PFSK-1 (cell line): Measurements from ENCODE around the gene KIF26B.

Source experiments
- FOXP2 ChIP-seq: optimal IDR thresholded peaks from 2 replicates; pipeline ENCODE3; 2011; ENCODE audit warnings: borderline replicate concordance, control low read depth, inconsistent platforms; ENCODE audit not compliant: insufficient read depth; ENCODE audit errors: extremely low read length, extremely low read depth
- POLR2AphosphoS5 ChIP-seq: IDR thresholded peaks from 2 replicates; pipeline ENCODE4 v1.6.1; 2012; ENCODE audit warnings: low read depth, mild to moderate bottlenecking, control low read depth, low read length, moderate library complexity
- SIN3A ChIP-seq: IDR thresholded peaks from 2 replicates; pipeline ENCODE4 v1.6.1; 2012; ENCODE audit warnings: mild to moderate bottlenecking, low read length, moderate library complexity, borderline replicate concordance; ENCODE audit not compliant: insufficient read depth
- TAF1 ChIP-seq: IDR thresholded peaks from 2 replicates; pipeline ENCODE4 v1.6.1; 2012; ENCODE audit warnings: low read length, control low read depth, borderline replicate concordance; ENCODE audit not compliant: insufficient read depth
- TF ChIP-seq, protein P1 (sequence below), 2 experiments: IDR thresholded peaks; 2 replicates each; pipeline versions ENCODE4 v1.6.1 to v1.8.0; 2011 to 2012; ENCODE audit warnings: low read depth in 2 of 2, low read length in 2 of 2, control low read depth in 1 of 2, inconsistent platforms in 1 of 2, mild to moderate bottlenecking in 1 of 2, moderate library complexity in 1 of 2; ENCODE audit not compliant: insufficient read depth in 1 of 2

DNA sequence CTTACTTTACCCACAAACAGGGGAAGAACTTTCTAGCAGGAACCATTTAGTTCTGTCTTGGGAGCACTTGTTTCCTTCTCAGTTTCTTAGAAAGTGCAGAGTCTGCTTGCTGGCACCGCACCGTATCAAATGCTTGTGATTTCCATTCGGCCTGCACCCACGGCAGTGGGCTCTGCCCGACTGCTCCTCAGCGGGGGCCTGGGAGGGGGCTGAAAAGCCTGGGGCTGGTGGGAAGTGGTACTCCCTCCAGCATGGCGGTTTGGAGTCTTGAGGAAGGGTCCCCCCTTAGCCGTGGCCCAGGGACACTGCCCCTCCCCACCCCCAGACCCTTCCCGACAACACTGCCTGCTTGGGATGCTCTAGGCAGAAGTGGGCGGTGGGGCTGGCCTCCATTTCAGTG lies 57.0 kb downstream of the KIF26B start:
- TF ChIP-seq, protein P1, sequence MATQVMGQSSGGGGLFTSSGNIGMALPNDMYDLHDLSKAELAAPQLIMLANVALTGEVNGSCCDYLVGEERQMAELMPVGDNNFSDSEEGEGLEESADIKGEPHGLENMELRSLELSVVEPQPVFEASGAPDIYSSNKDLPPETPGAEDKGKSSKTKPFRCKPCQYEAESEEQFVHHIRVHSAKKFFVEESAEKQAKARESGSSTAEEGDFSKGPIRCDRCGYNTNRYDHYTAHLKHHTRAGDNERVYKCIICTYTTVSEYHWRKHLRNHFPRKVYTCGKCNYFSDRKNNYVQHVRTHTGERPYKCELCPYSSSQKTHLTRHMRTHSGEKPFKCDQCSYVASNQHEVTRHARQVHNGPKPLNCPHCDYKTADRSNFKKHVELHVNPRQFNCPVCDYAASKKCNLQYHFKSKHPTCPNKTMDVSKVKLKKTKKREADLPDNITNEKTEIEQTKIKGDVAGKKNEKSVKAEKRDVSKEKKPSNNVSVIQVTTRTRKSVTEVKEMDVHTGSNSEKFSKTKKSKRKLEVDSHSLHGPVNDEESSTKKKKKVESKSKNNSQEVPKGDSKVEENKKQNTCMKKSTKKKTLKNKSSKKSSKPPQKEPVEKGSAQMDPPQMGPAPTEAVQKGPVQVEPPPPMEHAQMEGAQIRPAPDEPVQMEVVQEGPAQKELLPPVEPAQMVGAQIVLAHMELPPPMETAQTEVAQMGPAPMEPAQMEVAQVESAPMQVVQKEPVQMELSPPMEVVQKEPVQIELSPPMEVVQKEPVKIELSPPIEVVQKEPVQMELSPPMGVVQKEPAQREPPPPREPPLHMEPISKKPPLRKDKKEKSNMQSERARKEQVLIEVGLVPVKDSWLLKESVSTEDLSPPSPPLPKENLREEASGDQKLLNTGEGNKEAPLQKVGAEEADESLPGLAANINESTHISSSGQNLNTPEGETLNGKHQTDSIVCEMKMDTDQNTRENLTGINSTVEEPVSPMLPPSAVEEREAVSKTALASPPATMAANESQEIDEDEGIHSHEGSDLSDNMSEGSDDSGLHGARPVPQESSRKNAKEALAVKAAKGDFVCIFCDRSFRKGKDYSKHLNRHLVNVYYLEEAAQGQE (IDR thresholded peaks at IDR 0.05; ENCODE audit: insufficient read depth in 1 of 2, low read depth in 2 of 2, low read length in 2 of 2): no peak
- TF ChIP-seq TAF1: no peak
- TF ChIP-seq SIN3A: no peak
- TF ChIP-seq POLR2AphosphoS5: no peak
- no peak for TF ChIP-seq FOXP2
